NCI-H187 treated with DMSO at 0.1 percent for 48 hours (cell line): ENCODE measurements around the gene STMND1.
"Not testable (repeated sequence)": the region's sequence is repeated elsewhere in the genome, so short reads cannot be mapped to it uniquely, and the experiment has no call there.

Experiments
- DNase-seq: peaks from one replicate; lab custom pipeline; 2025; lab: John Stamatoyannopoulos, UW

The STMND1 gene

GRCh38 chr6:17101422-17102257 is at the start of gene STMND1:
TSS of gene STMND1 (plus strand) at chr6:17102050. CDS start at chr6:17102258, 208 bp downstream.
- peak; percentile 18 for DNase-seq

DNA sequence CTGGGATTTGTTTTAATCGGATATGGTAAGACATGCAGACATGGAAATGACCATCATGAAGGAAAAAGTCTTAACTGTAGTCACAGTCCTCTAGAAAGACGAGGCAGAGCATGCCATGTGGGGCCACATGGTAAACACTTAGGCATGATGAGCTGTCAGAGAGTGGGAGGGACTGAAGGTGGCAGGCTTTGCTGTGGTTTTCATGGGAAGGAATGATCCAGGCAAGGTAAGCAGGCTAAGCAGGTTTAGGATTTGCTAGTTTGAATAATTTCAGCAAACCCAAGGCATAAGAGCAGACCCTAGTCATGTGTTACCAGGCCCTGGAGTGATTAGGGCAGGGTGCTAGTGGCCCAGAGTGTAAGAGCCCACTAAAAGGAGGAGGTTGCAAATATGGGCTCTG is 47.2 kb upstream of the STMND1 start:
- DNase-seq = no peak

- DNase-seq = no peak
Measured at GRCh38 chr6:17057322-17057721, 44.5 kb upstream of the STMND1 start.

DNA sequence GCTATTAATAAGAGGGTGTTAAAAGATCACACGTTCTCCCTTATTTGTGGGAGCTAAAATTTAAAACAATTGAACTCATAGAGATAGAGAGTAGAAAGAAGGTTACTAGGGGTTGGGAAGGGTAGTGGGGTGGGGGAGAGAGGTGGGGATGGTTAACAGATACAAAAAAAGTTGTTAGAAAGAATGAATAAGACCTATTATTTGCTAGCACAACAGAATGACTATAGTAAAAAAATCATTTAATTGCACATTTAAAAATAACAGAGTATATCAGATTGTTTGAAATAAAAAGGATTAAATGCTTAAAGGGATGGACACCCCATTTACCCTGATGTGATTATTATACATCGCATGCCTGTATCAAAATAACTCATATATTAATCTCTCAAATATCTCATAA is 43.3 kb upstream of the STMND1 start:
- no peak for DNase-seq

- DNase-seq = no peak
Measured at GRCh38 chr6:17059022-17059421, 42.8 kb upstream of the STMND1 start.

DNA sequence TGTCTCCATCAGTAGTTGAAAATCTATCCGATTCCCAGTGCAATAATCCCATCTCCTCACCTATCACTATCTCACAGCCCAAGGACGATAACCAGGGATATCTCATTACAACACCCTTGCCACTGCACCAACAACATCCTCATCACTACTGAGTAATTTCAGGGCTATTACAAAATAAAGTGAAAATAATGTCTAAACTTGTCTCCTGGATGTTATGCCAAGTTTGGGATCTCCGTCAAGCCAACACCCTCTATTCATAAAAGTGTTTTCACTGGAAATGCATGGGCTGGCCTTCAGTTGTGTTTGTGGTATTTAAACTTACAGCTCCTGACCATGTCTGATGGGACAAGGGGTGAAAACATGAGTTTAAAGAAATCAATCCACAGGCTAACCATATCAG is 42.0 kb upstream of the STMND1 start:
- DNase-seq = no peak

- no peak for DNase-seq
Measured at GRCh38 chr6:17061097-17061496, 40.8 kb upstream of the STMND1 start.

GRCh38 chr6:17062871-17063440 is 38.9 kb upstream of the STMND1 start:
- DNase-seq = no peak

- no peak for DNase-seq
Measured at GRCh38 chr6:17064975-17065374, 36.9 kb upstream of the STMND1 start.

DNA sequence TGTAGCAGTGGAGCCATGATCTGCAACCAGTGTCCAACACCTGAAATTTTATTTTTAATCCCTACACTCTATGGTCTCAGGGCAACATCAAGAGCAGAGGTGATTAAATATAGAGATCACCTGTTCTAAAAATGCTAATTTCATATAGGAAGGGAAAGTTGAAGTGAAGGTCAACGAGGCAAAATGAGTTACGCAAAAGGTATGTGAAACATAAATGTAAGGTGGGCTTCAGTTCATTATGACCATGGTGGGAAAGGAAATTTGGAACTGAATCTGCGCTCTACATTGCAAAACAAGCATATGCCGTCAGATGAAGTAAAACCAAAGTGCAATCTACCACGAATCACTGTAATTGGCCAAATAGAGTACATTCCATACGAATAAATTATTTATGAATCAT is 35.2 kb upstream of the STMND1 start:
- DNase-seq = no peak

DNA sequence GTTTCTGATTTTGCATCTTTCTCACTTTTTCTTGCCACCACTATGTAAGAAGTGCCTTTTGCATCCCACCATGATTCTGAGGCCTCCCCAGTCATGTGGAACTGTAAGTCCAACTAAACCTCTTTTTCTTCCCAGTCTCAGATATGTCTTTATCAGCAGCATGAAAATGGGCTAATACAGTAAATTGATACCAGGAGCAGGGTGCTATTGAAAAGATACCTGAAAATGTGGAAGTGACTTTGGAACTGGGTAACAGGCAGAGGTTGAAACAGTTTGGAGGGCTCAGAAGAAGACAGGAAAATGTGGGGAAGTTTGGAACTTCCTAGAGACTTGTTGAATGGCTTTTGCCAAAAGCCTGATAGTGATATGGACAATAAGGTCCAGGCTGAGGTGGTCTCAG is 32.9 kb upstream of the STMND1 start:
- not testable (repeated sequence) for DNase-seq

- DNase-seq = not testable (repeated sequence)
Measured at GRCh38 chr6:17070400-17070799, 31.4 kb upstream of the STMND1 start.

GRCh38 chr6:17073596-17073995 is 28.3 kb upstream of the STMND1 start:
- not testable (repeated sequence) for DNase-seq

DNA sequence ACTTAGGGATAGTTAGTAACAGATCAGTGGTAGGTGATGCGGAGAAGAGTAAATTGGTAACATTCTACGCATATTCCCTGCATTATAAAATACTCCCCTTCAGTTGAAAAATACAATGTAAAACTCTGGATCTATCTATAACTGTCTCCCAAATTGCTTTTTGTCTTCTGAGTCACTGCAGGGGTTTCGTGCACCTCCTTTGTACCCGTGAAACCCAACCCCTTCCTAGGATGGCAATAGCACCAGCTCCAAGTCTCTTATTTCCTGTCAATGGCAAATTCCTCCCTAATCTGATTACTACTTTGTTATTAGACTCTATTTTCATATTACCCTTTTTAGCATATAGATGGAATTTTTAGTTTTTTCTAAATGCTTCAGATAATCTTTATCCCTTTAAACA is 20.6 kb upstream of the STMND1 start:
- no peak for DNase-seq

DNA sequence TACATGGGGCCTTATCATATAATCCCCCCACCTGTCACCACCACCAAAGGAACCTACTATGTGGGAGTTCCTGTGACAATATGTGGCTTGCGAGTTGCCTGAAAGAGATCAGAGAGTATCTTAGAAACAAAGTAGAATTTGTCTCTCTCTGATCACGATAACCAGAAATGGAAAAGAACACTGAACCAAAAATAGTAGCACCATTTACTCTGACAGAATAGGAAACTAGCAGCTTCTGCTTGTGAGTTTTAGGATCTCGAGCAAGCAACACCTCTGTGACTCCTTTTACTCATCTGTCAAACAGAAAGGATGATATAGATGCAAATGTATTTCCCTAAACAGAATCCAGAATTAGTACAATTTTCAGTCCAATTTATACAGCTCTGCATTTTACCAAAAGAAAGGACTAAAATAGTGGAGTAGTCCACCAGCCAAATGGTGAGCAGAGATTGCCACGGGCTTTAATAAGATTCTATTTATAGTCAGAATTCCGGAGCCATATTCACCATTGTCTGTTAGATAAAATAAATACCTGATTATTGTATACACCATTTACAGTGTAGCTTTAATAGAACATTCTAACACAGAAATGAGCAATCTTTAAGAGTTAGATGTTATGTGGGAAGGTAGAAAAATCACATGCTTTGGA is 19.9 kb upstream of the STMND1 start:
- DNase-seq = no peak

- no peak for DNase-seq
Measured at GRCh38 chr6:17083397-17083796, 18.5 kb upstream of the STMND1 start.

DNA sequence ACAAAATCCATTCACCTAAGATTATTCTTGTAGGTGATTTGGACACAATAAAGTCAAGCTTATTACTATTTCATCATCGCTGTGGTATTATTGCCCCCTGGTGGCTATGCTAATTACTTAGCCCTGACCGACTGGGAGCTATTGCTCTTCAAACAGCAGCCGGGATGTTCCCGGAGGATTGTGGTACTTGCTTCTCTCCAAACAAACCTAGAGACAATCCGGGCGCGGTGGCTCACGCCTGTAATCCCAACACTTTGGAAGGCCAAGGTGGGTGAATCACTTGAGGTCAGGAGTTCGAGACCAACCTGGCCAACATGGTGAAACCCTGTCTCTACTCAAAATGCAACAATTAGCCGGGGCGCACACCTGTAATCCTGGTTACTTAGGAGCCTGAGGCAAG is 15.4 kb upstream of the STMND1 start:
- no peak for DNase-seq

DNA sequence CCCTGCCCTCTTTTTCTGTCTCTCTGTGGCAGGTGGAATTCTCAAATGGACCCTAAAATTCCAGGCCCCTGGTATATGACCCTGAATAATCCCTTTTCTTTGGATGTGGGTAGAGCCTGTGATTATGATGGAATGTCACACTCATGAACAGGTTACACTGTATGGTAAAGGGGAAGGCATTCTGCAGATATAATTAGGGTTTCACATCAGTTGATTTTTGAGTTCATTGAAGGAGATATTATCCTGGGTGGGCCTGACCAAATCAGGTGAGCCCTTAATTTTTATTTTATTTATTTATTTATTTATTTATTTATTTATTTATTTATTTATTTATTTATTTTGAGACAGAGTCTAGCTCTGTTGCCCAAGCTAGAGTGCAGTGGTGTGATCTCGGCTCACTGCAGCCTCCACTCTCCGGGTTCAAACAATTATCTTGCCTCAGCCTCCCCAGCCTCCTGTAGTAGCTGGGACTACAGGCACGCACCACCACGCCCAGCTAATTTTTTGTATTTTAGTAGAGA is 13.7 kb upstream of the STMND1 start:
- no peak for DNase-seq

DNA sequence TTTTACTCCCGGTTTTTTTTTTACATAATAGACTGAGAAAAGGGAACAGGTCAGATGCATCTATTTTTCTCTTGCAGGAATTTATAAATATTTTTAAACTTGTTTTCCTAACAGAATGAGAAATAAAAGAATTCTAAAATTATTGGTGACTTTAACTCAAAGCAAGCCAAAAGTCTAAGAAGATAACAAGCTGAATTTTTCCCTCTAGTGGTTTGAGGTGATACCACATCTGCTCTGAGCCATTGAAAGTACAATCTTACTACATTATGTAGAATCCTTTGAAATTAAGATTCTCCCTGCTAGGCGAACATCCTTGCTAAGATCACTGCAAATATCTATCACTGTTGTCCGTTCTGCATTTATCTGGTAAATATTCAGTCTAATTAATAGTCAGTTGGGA is 10.7 kb upstream of the STMND1 start:
- DNase-seq = no peak

DNA sequence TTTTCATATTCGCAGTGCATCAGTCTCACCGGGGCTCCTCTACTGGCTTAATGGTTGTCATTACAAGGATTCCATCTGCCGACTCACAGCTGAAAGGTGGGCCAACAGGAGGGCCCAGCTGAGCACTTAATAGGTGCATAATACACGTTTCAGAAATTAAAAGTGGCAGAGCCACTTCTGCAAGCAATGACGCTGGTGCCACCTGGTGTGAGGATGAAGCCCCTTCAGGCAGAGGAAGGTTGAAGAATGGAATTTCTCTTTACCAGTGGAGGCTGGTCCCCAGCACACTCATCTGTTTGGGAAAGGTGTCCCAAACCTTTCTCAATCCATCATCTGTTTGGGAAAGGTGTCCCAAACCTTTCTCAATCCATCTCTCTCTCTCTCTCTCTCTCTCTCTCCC is 8.2 kb upstream of the STMND1 start:
- DNase-seq = no peak

GRCh38 chr6:17096096-17096495 is 5.8 kb upstream of the STMND1 start:
- no peak for DNase-seq

DNA sequence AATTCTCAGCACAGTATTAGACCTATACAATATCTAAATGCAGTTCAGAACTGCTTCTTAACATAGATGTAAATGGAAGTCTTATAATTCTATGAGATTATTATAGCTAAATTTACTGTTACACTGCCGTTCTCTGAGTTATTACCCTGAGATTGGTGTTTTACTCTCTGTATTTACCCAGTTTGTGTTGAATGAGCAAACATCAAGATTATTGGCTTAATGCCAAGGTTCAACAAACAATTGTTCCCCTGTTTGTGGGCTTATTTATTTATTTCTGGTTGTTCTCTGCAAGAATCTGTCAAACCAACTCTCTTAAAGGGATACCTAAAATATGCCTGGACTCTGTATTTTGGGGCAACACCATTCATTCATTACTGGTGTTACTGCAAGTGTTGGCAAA is 5.2 kb upstream of the STMND1 start:
- DNase-seq = no peak

GRCh38 chr6:17097982-17098381 is 3.9 kb upstream of the STMND1 start:
- no peak for DNase-seq
